Endothelial cell (in vitro differentiated cells): ENCODE data around the gene PRMT1. TPM values are rescaled to one million over a fixed set of nuclear protein-coding genes. Genes with fewer than 3 reads are reported as not detected.

ENCODE experiments used
- DNase-seq: peaks from one replicate; pipeline ENCODE4 v3.0.0; 2021; ENCODE audit warnings: low spot score
- H3K27ac Mint-ChIP-seq: one replicate; pipeline ENCODE4 v1.8.0; 2021; ENCODE audit warnings: mixed read lengths, inconsistent platforms; ENCODE audit not compliant: unreplicated experiment
- H3K27me3 Mint-ChIP-seq: one replicate; pipeline ENCODE4 v1.8.0; 2021; ENCODE audit warnings: mild to moderate bottlenecking, moderate library complexity, mixed read lengths, inconsistent platforms; ENCODE audit not compliant: unreplicated experiment
- H3K36me3 Mint-ChIP-seq: one replicate; pipeline ENCODE4 v1.8.0; 2021; ENCODE audit warnings: mild to moderate bottlenecking, low read depth, mixed read lengths, inconsistent platforms; ENCODE audit not compliant: unreplicated experiment
- H3K4me1 Mint-ChIP-seq: one replicate; pipeline ENCODE4 v1.8.0; 2021; ENCODE audit warnings: mild to moderate bottlenecking, mixed read lengths, inconsistent platforms; ENCODE audit not compliant: unreplicated experiment
- H3K4me3 Mint-ChIP-seq: one replicate; pipeline ENCODE4 v1.8.0; 2021; ENCODE audit warnings: mild to moderate bottlenecking, mixed read lengths, inconsistent platforms; ENCODE audit not compliant: unreplicated experiment
- H3K9me3 Mint-ChIP-seq: one replicate; pipeline ENCODE4 v1.8.0; 2021; ENCODE audit warnings: mixed read lengths, inconsistent platforms; ENCODE audit not compliant: unreplicated experiment
- CTCF ChIP-seq: fragments of 200-600 bp; sonication (generic); IDR thresholded peaks from one replicate; pipeline ENCODE4 v1.5.0; 2021; ENCODE audit warnings: antibody characterized with exemption; ENCODE audit not compliant: unreplicated experiment
- total RNA-seq: library from RNA; stranded (reverse); fragmentation: NEBNext Ultra II Directional; extraction: Animal tissue kit (Norgen Biotek cat#: 25700); gene quantifications from one replicate; pipeline ENCODE4 v1.2.1, GENCODE V29; 2021; ENCODE audit not compliant: unreplicated experiment

The PRMT1 gene
- total RNA-seq, 1 donor from 2014 or later = 175 TPM

- H3K4me1 Mint-ChIP-seq = peaks cover 25% of the 10 kb centered on the region
- peaks cover 17% of the 10 kb centered on the region for H3K36me3 Mint-ChIP-seq
- peak overlapping the region; percentile 57 for H3K27ac Mint-ChIP-seq
- peak overlapping the region; percentile 91 for H3K4me3 Mint-ChIP-seq
- TF ChIP-seq CTCF = peak; percentile 73
- H3K9me3 Mint-ChIP-seq = no peaks in the 10 kb centered on the region
- peaks cover 4% of the 10 kb centered on the region for H3K27me3 Mint-ChIP-seq
- DNase-seq = peak; percentile 93
Measured at GRCh38 chr19:49677901-49678674, 1.0 kb downstream of the PRMT1 start.

- DNase-seq = no peak
- Mint-ChIP-seq H3K27ac (no peak overlapping the region), H3K36me3 (peaks cover 25% of the 10 kb centered on the region), H3K27me3 (peaks cover 5% of the 10 kb centered on the region), H3K9me3 (no peaks in the 10 kb centered on the region), H3K4me1 (peaks cover 27% of the 10 kb centered on the region), H3K4me3 (no peak overlapping the region)
- TF ChIP-seq CTCF = no peak
Measured at GRCh38 chr19:49678985-49679770, 2.1 kb downstream of the PRMT1 start.

GRCh38 chr19:49679771-49680413 lies 2.8 kb downstream of the PRMT1 start:
- Mint-ChIP-seq H3K36me3 (peaks cover 25% of the 10 kb centered on the region), H3K9me3 (no peaks in the 10 kb centered on the region), H3K27me3 (peaks cover 5% of the 10 kb centered on the region), H3K27ac (peak overlapping the region; percentile 77), H3K4me3 (peak overlapping the region; percentile 79), H3K4me1 (peaks cover 27% of the 10 kb centered on the region)
- DNase-seq = no peak
- no peak for TF ChIP-seq CTCF

- peaks cover 32% of the 10 kb centered on the region for H3K4me1 Mint-ChIP-seq
- H3K9me3 Mint-ChIP-seq = no peaks in the 10 kb centered on the region
- H3K27me3 Mint-ChIP-seq = peaks cover 8% of the 10 kb centered on the region
- TF ChIP-seq CTCF = peak; percentile 97
- H3K36me3 Mint-ChIP-seq = peaks cover 32% of the 10 kb centered on the region
- peak overlapping the region; percentile 62 for H3K4me3 Mint-ChIP-seq
- DNase-seq = peak; percentile 99
- peak overlapping the region; percentile 77 for H3K27ac Mint-ChIP-seq
Measured at GRCh38 chr19:49680421-49681351, 3.6 kb downstream of the PRMT1 start.
